Thymus (tissue), 11 donors: ENCODE measurements around the gene MIEF1. TPM values are rescaled to one million over a fixed set of nuclear protein-coding genes. Genes with fewer than 3 reads are reported as not detected.
"Not testable (repeated sequence)": the region's sequence is repeated elsewhere in the genome, so short reads cannot be mapped to it uniquely, and the experiment has no call there.

ENCODE experiments used
- DNase-seq, 9 donors: peaks; one replicate each; pipeline ENCODE4 v3.0.0-alpha.2; 2013; ENCODE audit warnings: low spot score in 9 of 9, low read depth in 6 of 9, missing footprints in 1 of 9
- H3K27ac ChIP-seq, 2 donors: one replicate each; pipeline ENCODE4 v1.5.1; 2013; ENCODE audit warnings: control low read depth in 1 of 2, low read depth in 1 of 2, low read length in 1 of 2, mild to moderate bottlenecking in 1 of 2, moderate library complexity in 1 of 2
- H3K27me3 ChIP-seq, 2 donors: one replicate each; pipeline ENCODE4 v1.5.1; 2013; ENCODE audit warnings: low read length in 1 of 2; ENCODE audit not compliant: control insufficient read depth in 2 of 2, insufficient read depth in 1 of 2
- H3K36me3 ChIP-seq, 2 donors: one replicate each; pipeline ENCODE4 v1.5.1; 2013; ENCODE audit warnings: low read length in 1 of 2, mild to moderate bottlenecking in 1 of 2, moderate library complexity in 1 of 2; ENCODE audit not compliant: control insufficient read depth in 2 of 2, insufficient read depth in 2 of 2
- H3K4me1 ChIP-seq, 2 donors: one replicate each; pipeline ENCODE4 v1.5.1; 2013; ENCODE audit warnings: low read length in 2 of 2; ENCODE audit not compliant: control insufficient read depth in 2 of 2, insufficient read depth in 2 of 2
- H3K4me3 ChIP-seq, 2 donors: one replicate each; pipeline ENCODE4 v1.5.1; 2013; ENCODE audit warnings: low read length in 2 of 2, control low read depth in 1 of 2, mild to moderate bottlenecking in 1 of 2
- H3K9me3 ChIP-seq, 2 donors: one replicate each; pipeline ENCODE4 v1.5.1; 2013; ENCODE audit warnings: low read length in 1 of 2, mild to moderate bottlenecking in 1 of 2; ENCODE audit not compliant: control insufficient read depth in 2 of 2, insufficient read depth in 1 of 2
- WGBS: extraction: QIAGEN DNeasy Blood & Tissue Kit; methylation state at CpG from one replicate; pipeline ENCODE4 v1.1.7; 2013; 5-methylcytosine and 5-hydroxymethylcytosine counted together
- polyA plus RNA-seq: library from polyadenylated mRNA; stranded (reverse); fragments of 200-250 nt; gene quantifications from one replicate; pipeline ENCODE4 v1.2.3, GENCODE V29; 2013
- total RNA-seq: library from RNA; stranded (reverse); fragments of 120-200 nt; gene quantifications from one replicate; pipeline ENCODE4 v1.2.4, GENCODE V29; 2013
- donor health status: healthy.

Gene MIEF1
- total and polyA plus RNA-seq, 2 donors = 8.7 to 10.0 TPM

- H3K4me1 ChIP-seq = peaks cover 26 to 66% of the 10 kb centered on the region in 2 donors
- WGBS = 65% methylated on average over 5 of the region's 5 CpGs
Observed at GRCh38 chr22:39522091-39522490, 20.0 kb downstream of the MIEF1 start.

GRCh38 chr22:39522567-39523300 is 20.6 kb downstream of the MIEF1 start:
- 64% methylated on average over 14 of the region's 14 CpGs for WGBS
- peaks cover 34 to 58% of the 10 kb centered on the region in 2 donors for H3K36me3 ChIP-seq
- H3K4me3 ChIP-seq = peak overlapping the region; percentile 28 to 98
- no peaks in the 10 kb centered on the region for H3K27me3 ChIP-seq
- peaks cover 26 to 72% of the 10 kb centered on the region in 2 donors for H3K4me1 ChIP-seq
- peak overlapping the region; percentile 36 to 68 for H3K27ac ChIP-seq
- no peak for DNase-seq
- peaks cover 0 to 6% of the 10 kb centered on the region in 2 donors for H3K9me3 ChIP-seq

More at GRCh38 chr22:39522091-39522490, 20.0 kb downstream of the MIEF1 start:
- Histone ChIP-seq H3K27ac (peak overlapping the region in 1 of 2 donors; percentile 11), H3K4me3 (peak overlapping the region in 1 of 2 donors; percentile 98), H3K36me3 (peaks cover 30 to 58% of the 10 kb centered on the region in 2 donors)
- DNase-seq, H3K27me3 ChIP-seq, H3K9me3 ChIP-seq: not testable (repeated sequence)

- Histone ChIP-seq H3K9me3 (peaks cover 0 to 6% of the 10 kb centered on the region in 2 donors), H3K27ac (peak overlapping the region in 1 of 2 donors; percentile 47), H3K4me1 (peaks cover 32 to 79% of the 10 kb centered on the region in 2 donors), H3K36me3 (peaks cover 48 to 71% of the 10 kb centered on the region in 2 donors), H3K4me3 (no peak overlapping the region), H3K27me3 (no peaks in the 10 kb centered on the region)
- WGBS = 95% methylated on average over 13 of the region's 13 CpGs
- DNase-seq = no peak
Observed at GRCh38 chr22:39524089-39524752, 22.1 kb downstream of the MIEF1 start.

- H3K27me3 ChIP-seq = no peaks in the 10 kb centered on the region
- peak overlapping the region; percentile 47 to 51 for H3K27ac ChIP-seq
- DNase-seq = no peak
- peaks cover 36 to 86% of the 10 kb centered on the region in 2 donors for H3K4me1 ChIP-seq
- H3K36me3 ChIP-seq = peaks cover 55 to 78% of the 10 kb centered on the region in 2 donors
- no peak overlapping the region for H3K4me3 ChIP-seq
- H3K9me3 ChIP-seq = peaks cover 0 to 6% of the 10 kb centered on the region in 2 donors
- WGBS = 91% methylated on average over 10 of the region's 10 CpGs
Observed at GRCh38 chr22:39524753-39525657, 22.9 kb downstream of the MIEF1 start.

- H3K27me3 ChIP-seq = no peaks in the 10 kb centered on the region
- no peak overlapping the region for H3K4me3 ChIP-seq
- peaks cover 0 to 6% of the 10 kb centered on the region in 2 donors for H3K9me3 ChIP-seq
- H3K36me3 ChIP-seq = peaks cover 55 to 85% of the 10 kb centered on the region in 2 donors
- peaks cover 39 to 92% of the 10 kb centered on the region in 2 donors for H3K4me1 ChIP-seq
- peak overlapping the region in 1 of 2 donors; percentile 51 for H3K27ac ChIP-seq
- 94% methylated on average over 4 of the region's 4 CpGs for WGBS
- no peak for DNase-seq
Observed at GRCh38 chr22:39525658-39525975, 23.5 kb downstream of the MIEF1 start.

GRCh38 chr22:39526736-39527171 is 24.7 kb downstream of the MIEF1 start:
- H3K4me3 ChIP-seq = no peak overlapping the region
- H3K9me3 ChIP-seq = peaks cover 0 to 6% of the 10 kb centered on the region in 2 donors
- peak in 3 of 9 donors; percentile 53 to 75 (median 58) for DNase-seq
- peak overlapping the region; percentile 47 to 88 for H3K27ac ChIP-seq
- 34% methylated on average over 4 of the region's 4 CpGs for WGBS
- H3K4me1 ChIP-seq = peaks cover 43 to 97% of the 10 kb centered on the region in 2 donors
- H3K27me3 ChIP-seq = no peaks in the 10 kb centered on the region
- peaks cover 55 to 85% of the 10 kb centered on the region in 2 donors for H3K36me3 ChIP-seq

GRCh38 chr22:39527481-39527961 is 25.4 kb downstream of the MIEF1 start:
- H3K9me3 ChIP-seq = peaks cover 0 to 6% of the 10 kb centered on the region in 2 donors
- 77% methylated on average over 6 of the region's 6 CpGs for WGBS
- no peak overlapping the region for H3K4me3 ChIP-seq
- H3K4me1 ChIP-seq = peaks cover 42 to 92% of the 10 kb centered on the region in 2 donors
- H3K36me3 ChIP-seq = peaks cover 53 to 78% of the 10 kb centered on the region in 2 donors
- no peaks in the 10 kb centered on the region for H3K27me3 ChIP-seq
- H3K27ac ChIP-seq = peak overlapping the region in 1 of 2 donors; percentile 92
- no peak for DNase-seq

- H3K9me3 ChIP-seq = peaks cover 0 to 6% of the 10 kb centered on the region in 2 donors
- peak overlapping the region in 1 of 2 donors; percentile 92 for H3K27ac ChIP-seq
- peaks cover 37 to 88% of the 10 kb centered on the region in 2 donors for H3K4me1 ChIP-seq
- DNase-seq = no peak
- 92% methylated on average over 12 of the region's 12 CpGs for WGBS
- H3K36me3 ChIP-seq = peaks cover 47 to 71% of the 10 kb centered on the region in 2 donors
- no peak overlapping the region for H3K4me3 ChIP-seq
- H3K27me3 ChIP-seq = no peaks in the 10 kb centered on the region
Observed at GRCh38 chr22:39528080-39528661, 26.1 kb downstream of the MIEF1 start.
